HepG2 (cell line): Measurements from ENCODE around the gene SNN. TPM values are rescaled to one million over a fixed set of nuclear protein-coding genes. Genes with fewer than 3 reads are reported as not detected.
A peak's percentile ranks its signal among the peaks of the same experiment; 100 is the strongest.

Experiments used
- ARID2 ChIP-seq: sonication (generic); formaldehyde crosslinking; IDR thresholded peaks from 2 replicates; pipeline ENCODE4 v1.8.1; 2022; ENCODE audit warnings: mild to moderate bottlenecking, missing genetic modification reagents, borderline replicate concordance
- BRF2 ChIP-seq: sonication (generic); formaldehyde crosslinking; IDR thresholded peaks from 2 replicates; pipeline ENCODE4 v1.8.1; 2022; ENCODE audit warnings: mild to moderate bottlenecking, missing genetic modification reagents
- CC2D1A ChIP-seq: sonication (generic); formaldehyde crosslinking; IDR thresholded peaks from 2 replicates; pipeline ENCODE4 v1.8.1; 2023; ENCODE audit warnings: mild to moderate bottlenecking, missing genetic modification reagents
- CREM ChIP-seq, 2 experiments: sonication (generic) in 1 of 2; formaldehyde crosslinking in 1 of 2; IDR thresholded peaks; 2 replicates each; pipeline versions ENCODE4 v1.4.0 to v1.6.1; 2016 to 2020; ENCODE audit warnings: antibody characterized with exemption in 1 of 2, mild to moderate bottlenecking in 1 of 2, missing genetic modification reagents in 1 of 2
- DBP ChIP-seq: sonication (generic); formaldehyde crosslinking; IDR thresholded peaks from 2 replicates; pipeline ENCODE4 v1.4.0; 2020; ENCODE audit warnings: missing genetic modification reagents; ENCODE audit errors: not compliant biosample characterization
- KDM5B ChIP-seq: sonication (generic); formaldehyde crosslinking; IDR thresholded peaks from 2 replicates; pipeline ENCODE4 v1.4.0; 2020; ENCODE audit warnings: missing genetic modification reagents, mild to moderate bottlenecking, borderline replicate concordance
- MAX ChIP-seq: IDR thresholded peaks from 2 replicates; pipeline ENCODE4 v1.6.1; 2012; ENCODE audit warnings: inconsistent platforms
- SAP130 ChIP-seq: IDR thresholded peaks from 2 replicates; pipeline ENCODE4 v1.6.1; 2016; ENCODE audit warnings: low read depth
- SOX6 ChIP-seq, 2 experiments: fragments of 450-650 bp in 1 of 2; sonication (generic) in 1 of 2; formaldehyde crosslinking in 1 of 2; IDR thresholded peaks; 2 replicates each; pipeline versions ENCODE4 v1.4.0 to v1.6.1; 2017 to 2020; ENCODE audit warnings: antibody characterized with exemption in 1 of 2, mild to moderate bottlenecking in 1 of 2, missing genetic modification reagents in 1 of 2
- SSRP1 ChIP-seq: IDR thresholded peaks from 2 replicates; pipeline ENCODE4 v1.6.1; 2016; ENCODE audit warnings: control low read depth
- TBX2 ChIP-seq: sonication (generic); formaldehyde crosslinking; IDR thresholded peaks from 2 replicates; pipeline ENCODE4 v1.5.0; 2020; ENCODE audit warnings: missing genetic modification reagents, mild to moderate bottlenecking, borderline replicate concordance
- TIGD3 ChIP-seq: sonication (generic); formaldehyde crosslinking; IDR thresholded peaks from 2 replicates; pipeline ENCODE4 v1.5.1; 2020; ENCODE audit warnings: mild to moderate bottlenecking, missing genetic modification reagents, borderline replicate concordance
- ZMYM3 ChIP-seq: sonication (generic); formaldehyde crosslinking; IDR thresholded peaks from 2 replicates; pipeline ENCODE4 v1.5.1; 2020; ENCODE audit warnings: mild to moderate bottlenecking, missing genetic modification reagents
- ZNF317 ChIP-seq: sonication (generic); formaldehyde crosslinking; IDR thresholded peaks from 2 replicates; pipeline ENCODE4 v1.5.0; 2020; ENCODE audit warnings: mild to moderate bottlenecking, missing genetic modification reagents
- ZNF331 ChIP-seq: sonication (generic); formaldehyde crosslinking; IDR thresholded peaks from 2 replicates; pipeline ENCODE4 v1.4.0; 2020; ENCODE audit warnings: missing genetic modification reagents
- ZNF414 ChIP-seq: sonication (generic); formaldehyde crosslinking; IDR thresholded peaks from 2 replicates; pipeline ENCODE4 v1.5.0; 2020; ENCODE audit warnings: missing genetic modification reagents
- ZNF430 ChIP-seq: sonication (generic); formaldehyde crosslinking; IDR thresholded peaks from 2 replicates; pipeline ENCODE4 v1.9.0; 2021; ENCODE audit warnings: mild to moderate bottlenecking, missing genetic modification reagents
- ZNF687 ChIP-seq: sonication (generic); formaldehyde crosslinking; IDR thresholded peaks from 2 replicates; pipeline ENCODE4 v1.5.1; 2020; ENCODE audit warnings: mild to moderate bottlenecking, missing genetic modification reagents, moderate library complexity
- polyA plus RNA-seq, 8 experiments: library from polyadenylated mRNA; depleted of rRNA in 3 of 8; stranded (reverse) in 7 of 8; unstranded in 1 of 8; fragments of >200 nt; fragmentation: Illumina TruSeq in 4 of 8; extraction: Trizol in 4 of 8; gene quantifications; 2 replicates each; pipeline versions ENCODE4 v1.2.1 to v1.2.3, GENCODE V29; 2011 to 2016; ENCODE audit warnings: low read depth in 4 of 8, missing spikeins in 1 of 8, mixed read lengths in 1 of 8; ENCODE audit not compliant: insufficient read depth in 1 of 8
- total RNA-seq, 5 experiments: library from RNA; depleted of rRNA; stranded (reverse); fragments of >200 nt; fragmentation: Illumina TruSeq; extraction: Trizol; gene quantifications; 2 replicates each; pipeline ENCODE4 v1.2.3, GENCODE V29; 2016; ENCODE audit warnings: low read depth in 1 of 5

Gene SNN
- total and polyA plus RNA-seq, 2 of the 13 experiments (the other 11 are each of a cell fraction or from before 2014, with no cell fraction given): 5.2 to 8.4 TPM

- TF ChIP-seq DBP (no peak), ZMYM3 (peak; percentile 52; the same call in 1 of the 2 replicates), ZNF414 (CRISPR knock-in tag) (0 out of 2 replicates have a peak, but pooled peaks have one; percentile 22), ZNF430 (CRISPR knock-in tag) (no peak), MAX (no peak), BRF2 (CRISPR knock-in tag) (no peak), CC2D1A (CRISPR knock-in tag) (no peak), KDM5B (CRISPR knock-in tag) (peak; percentile 34; the same call in 1 of the 2 replicates), SOX6 (IDR thresholded peaks at IDR 0.05) (no peak), SOX6 (CRISPR knock-in tag; IDR thresholded peaks at IDR 0.05) (no peak), TBX2 (CRISPR knock-in tag) (peak; percentile 18; the same call in 1 of the 2 replicates), ZNF331 (CRISPR knock-in tag) (no peak), SSRP1 (CRISPR knock-in tag) (no peak), TIGD3 (CRISPR knock-in tag) (no peak), ZNF317 (no peak), SAP130 (CRISPR knock-in tag) (no peak), ZNF687 (CRISPR knock-in tag) (peak; percentile 70), ARID2 (no peak), CREM (IDR thresholded peaks at IDR 0.05) (no peak), CREM (CRISPR knock-in tag; IDR thresholded peaks at IDR 0.05) (no peak)
These were observed 46.2 kb upstream of the SNN start (continued) for GRCh38 chr16:11621920-11622651.
